HepG2 (cell line): ENCODE results near the gene ZBTB7B. TPM values are rescaled to one million over a fixed set of nuclear protein-coding genes. Genes with fewer than 3 reads are reported as not detected.

Source experiments
- ATAC-seq: fragments of 200-7000 bp; cut with Tn5 transposase; 3 replicates; pipeline ENCODE4 v1.9.1; 2020; ENCODE audit warnings: mild to moderate bottlenecking, moderate library complexity
- BruUV-seq: library from RNA; stranded (reverse); fragments of 400-500 nt; replicated peaks from 2 replicates; lab custom pipeline; 2021; lab: Mats Ljungman, UMichigan
- CTCF ChIA-PET: fragments of 300-600 bp; formaldehyde crosslinking; extraction: SDS; loops from one replicate; lab custom pipeline; 2021; ENCODE audit warnings: low total read pairs, inconsistent platforms, low intra/inter-chr PET ratio; lab: Yijun Ruan, JAX
- POLR2A ChIA-PET: fragments of 350-600 bp; sonication (Branson Sonifier 250); formaldehyde crosslinking; loops from one replicate; lab custom pipeline; 2020; ENCODE audit warnings: antibody characterized with exemption, inconsistent platforms; lab: Yijun Ruan, JAX
- DNase-seq: peaks from one replicate; pipeline ENCODE4 v3.0.0-alpha.2; 2015; ENCODE audit warnings: low spot score
- FAIRE-seq: peaks from 3 replicates; lab custom pipeline; 2011; peaks lifted over from hg19 to GRCh38; lab: Jason Lieb, UNC
- H2AFZ ChIP-seq: one replicate; pipeline ENCODE4 v1.6.1; 2011; ENCODE audit warnings: low read length, inconsistent platforms
- H3K27ac ChIP-seq: fragments of 300-600 bp; 3 replicates; pipeline ENCODE4 v1.8.0; 2011; ENCODE audit warnings: mixed run types, mild to moderate bottlenecking, mixed read lengths, low read length, inconsistent platforms; ENCODE audit not compliant: insufficient read depth; ENCODE audit errors: extremely low read length
- H3K27me3 ChIP-seq, 2 experiments: fragments of 200-600 bp in 1 of 2; 2 replicates in 1 of 2; 3 replicates in 1 of 2; pipeline versions ENCODE4 v1.6.0 to v1.8.0; 2011; ENCODE audit warnings: low read length in 2 of 2, mild to moderate bottlenecking in 2 of 2, moderate library complexity in 2 of 2, inconsistent platforms in 1 of 2; ENCODE audit not compliant: insufficient read depth in 2 of 2, control insufficient read depth in 1 of 2
- H3K36me3 ChIP-seq, 2 experiments: fragments of 200-600 bp in 1 of 2; replicated peaks in 1 of 2; 2 replicates in 1 of 2; 3 replicates in 1 of 2; pipeline versions ENCODE4 v1.5.1 to v1.8.0; 2011; ENCODE audit warnings: low read length in 2 of 2, inconsistent platforms in 1 of 2; ENCODE audit not compliant: insufficient read depth in 2 of 2, control insufficient read depth in 1 of 2
- H3K4me1 ChIP-seq: 2 replicates; pipeline ENCODE4 v1.5.1; 2012; ENCODE audit warnings: low read length, inconsistent platforms; ENCODE audit not compliant: insufficient read depth
- H3K4me2 ChIP-seq: 2 replicates; pipeline ENCODE4 v1.6.0; 2011; ENCODE audit warnings: low read depth, low read length, inconsistent platforms
- H3K4me3 ChIP-seq, 3 experiments: fragments of 200-600 bp in 1 of 3; sonication (generic), shearing (Covaris generic) in 1 of 3; replicated peaks in 1 of 3; 2 replicates each; pipeline ENCODE4 v1.5.1; 2011 to 2016; ENCODE audit warnings: low read length in 3 of 3, inconsistent platforms in 2 of 3, low read depth in 2 of 3, mild to moderate bottlenecking in 2 of 3, control low read depth in 1 of 3, mixed read lengths in 1 of 3; ENCODE audit not compliant: insufficient read depth in 1 of 3
- H3K79me2 ChIP-seq: one replicate; pipeline ENCODE4 v1.6.1; 2011; ENCODE audit warnings: low read length, inconsistent platforms; ENCODE audit not compliant: insufficient read depth
- H3K9ac ChIP-seq: 2 replicates; pipeline ENCODE4 v1.6.0; 2011; ENCODE audit warnings: mild to moderate bottlenecking, low read depth, low read length, inconsistent platforms; ENCODE audit not compliant: insufficient read depth
- H3K9me3 ChIP-seq: 2 replicates; pipeline ENCODE4 v1.5.1; 2012; ENCODE audit warnings: mild to moderate bottlenecking, low read length
- H4K20me1 ChIP-seq: 2 replicates; pipeline ENCODE4 v1.6.0; 2011; ENCODE audit warnings: inconsistent platforms, mild to moderate bottlenecking, low read length, moderate library complexity; ENCODE audit not compliant: insufficient read depth
- GMEB1 ChIP-seq: sonication (generic); formaldehyde crosslinking; IDR thresholded peaks from 2 replicates; pipeline ENCODE4 v1.5.1; 2020; ENCODE audit warnings: missing genetic modification reagents, mild to moderate bottlenecking, borderline replicate concordance
- HNF1B ChIP-seq: sonication (generic); formaldehyde crosslinking; IDR thresholded peaks from 2 replicates; pipeline ENCODE4 v1.5.1; 2020; ENCODE audit warnings: mild to moderate bottlenecking, moderate library complexity, missing genetic modification reagents
- NR0B2 ChIP-seq: sonication (generic); formaldehyde crosslinking; IDR thresholded peaks from 2 replicates; pipeline ENCODE4 v1.4.0; 2020; ENCODE audit warnings: mild to moderate bottlenecking, missing genetic modification reagents
- RXRA ChIP-seq: sonication (generic); formaldehyde crosslinking; IDR thresholded peaks from 2 replicates; pipeline ENCODE4 v1.5.1; 2020; ENCODE audit warnings: missing genetic modification reagents
- ZBTB49 ChIP-seq: sonication (generic); formaldehyde crosslinking; IDR thresholded peaks from 2 replicates; pipeline ENCODE4 v1.4.0; 2020; ENCODE audit warnings: missing genetic modification reagents, borderline replicate concordance
- ZFP91 ChIP-seq: sonication (generic); formaldehyde crosslinking; IDR thresholded peaks from 2 replicates; pipeline ENCODE4 v1.9.0; 2022; ENCODE audit warnings: missing genetic modification reagents, mild to moderate bottlenecking, borderline replicate concordance
- ZGPAT ChIP-seq: IDR thresholded peaks from 2 replicates; pipeline ENCODE4 v1.6.1; 2016; ENCODE audit warnings: mild to moderate bottlenecking
- WGBS: methylation state at CpG from one replicate; pipeline ENCODE4 v1.1.6; 2017; ENCODE audit warnings: low lambda C conversion rate; 5-methylcytosine and 5-hydroxymethylcytosine counted together
- in situ Hi-C: cut with HindIII; loops from 2 replicates; pipeline ENCODE4 v1.10.0; 2017; ENCODE audit warnings: low pct_unique_long_range_greater_than_20kb; ENCODE audit not compliant: extremely low pct_ligation_motif_present
- intact Hi-C: fragments of 100-400 bp; cut with micrococcal nuclease; formaldehyde crosslinking; loops from one replicate; pipeline ENCODE4 v1.10.0; 2022; ENCODE audit not compliant: unreplicated experiment
- polyA plus RNA-seq, 8 experiments: library from polyadenylated mRNA; depleted of rRNA in 3 of 8; stranded (reverse) in 7 of 8; unstranded in 1 of 8; fragments of >200 nt; fragmentation: Illumina TruSeq in 4 of 8; extraction: Trizol in 4 of 8; gene quantifications; 2 replicates each; pipeline versions ENCODE4 v1.2.1 to v1.2.3, GENCODE V29; 2011 to 2016; ENCODE audit warnings: low read depth in 4 of 8, missing spikeins in 1 of 8, mixed read lengths in 1 of 8; ENCODE audit not compliant: insufficient read depth in 1 of 8
- total RNA-seq, 5 experiments: library from RNA; depleted of rRNA; stranded (reverse); fragments of >200 nt; fragmentation: Illumina TruSeq; extraction: Trizol; gene quantifications; 2 replicates each; pipeline ENCODE4 v1.2.3, GENCODE V29; 2016; ENCODE audit warnings: low read depth in 1 of 5

ZBTB7B gene
- total and polyA plus RNA-seq, 2 of the 13 experiments (the other 11 are each of a cell fraction or from before 2014, with no cell fraction given): 15.5 to 17.5 TPM

- TF ChIP-seq ZBTB49 (CRISPR knock-in tag) (no peak), HNF1B (CRISPR knock-in tag) (peak; percentile 72; the same call in 1 of the 2 replicates), NR0B2 (CRISPR knock-in tag) (peak; percentile 84; the same call in 1 of the 2 replicates)
- TF ChIP-seq, all 625 proteins: peak for 162
Measured at GRCh38 chr1:154982897-154983648, 19.5 kb upstream of the ZBTB7B start, which contains the start of gene FLAD1 (continued).

GRCh38 chr1:154983776-154984466 lies 18.7 kb upstream of the ZBTB7B start:
- no peak for FAIRE-seq
- DNase-seq: no peak
- Histone ChIP-seq H3K9me3 (no peaks in the 10 kb centered on the region), H2AFZ (no peak overlapping the region), H4K20me1 (no peaks in the 10 kb centered on the region), H3K27me3 (no peaks in the 10 kb centered on the region), H3K79me2 (peaks cover 24% of the 10 kb centered on the region), H3K36me3 (peaks cover 3 to 18% of the 10 kb centered on the region in 2 experiments), H3K4me2 (peak overlapping the region; percentile 90), H3K9ac (peak overlapping the region; percentile 87), H3K4me3 (peak overlapping the region; percentile 74 to 86 (median 76)), H3K4me1 (peaks cover 39% of the 10 kb centered on the region), H3K27ac (peak overlapping the region; percentile 64)
- no TSS peak for BruUV-seq
- intact Hi-C loops: no loop called here
- in situ Hi-C loops: loop anchor here (5.0 kb wide), 1 partner anchor 78 kb away; the partner anchor contains the start of gene EFNA4
- POLR2A ChIA-PET: interaction anchor here (0.7 to 2.9 kb wide), 11 partner anchors 10 to 67 kb away, joined by 3 to 78 read pairs (median 5); partner anchors contain the start of genes ADAM15, CKS1B, LENEP and PBXIP1
- CTCF ChIA-PET: interaction anchor here (1.0 kb wide), 1 partner anchor 33 kb away, joined by 3 read pairs; no protein-coding TSS in a partner anchor
- WGBS: 20% methylated on average over 11 of the region's 17 CpGs
- ATAC-seq: peak; percentile 8; the same call in 2 of the 3 replicates
- TF ChIP-seq ZFP91: 0 out of 2 replicates have a peak, but pooled peaks have one; percentile 11
- TF ChIP-seq ZGPAT (CRISPR knock-in tag): no peak
- TF ChIP-seq RXRA (CRISPR knock-in tag): no peak
- TF ChIP-seq GMEB1 (CRISPR knock-in tag): no peak; the same call in 1 of the 2 replicates
